Fibroblast of skin of back (primary cell): ENCODE data around the gene RAD54L2.
"Not testable (repeated sequence)": the region's sequence is repeated elsewhere in the genome, so short reads cannot be mapped to it uniquely, and the experiment has no call there.

Source experiments
- DNase-seq: peaks from one replicate; pipeline ENCODE4 v3.0.0-alpha.2; 2013

Gene RAD54L2

GRCh38 chr3:51544011-51544775 is 5.7 kb downstream of the RAD54L2 start:
- no peak for DNase-seq

- no peak for DNase-seq
Measured at GRCh38 chr3:51547274-51547673, 8.8 kb downstream of the RAD54L2 start.

- no peak for DNase-seq
Measured at GRCh38 chr3:51549311-51549710, 10.8 kb downstream of the RAD54L2 start.

GRCh38 chr3:51550080-51550819 is 11.7 kb downstream of the RAD54L2 start:
- no peak for DNase-seq

GRCh38 chr3:51557993-51558392 is 19.5 kb downstream of the RAD54L2 start:
- no peak for DNase-seq

- peak; percentile 61 for DNase-seq
Measured at GRCh38 chr3:51559411-51559888, 20.9 kb downstream of the RAD54L2 start.

- no peak for DNase-seq
Measured at GRCh38 chr3:51559961-51560360, 21.4 kb downstream of the RAD54L2 start.

GRCh38 chr3:51562403-51562802 is 23.9 kb downstream of the RAD54L2 start:
- not testable (repeated sequence) for DNase-seq

GRCh38 chr3:51568036-51568435 is 29.5 kb downstream of the RAD54L2 start:
- no peak for DNase-seq

- DNase-seq, result no peak
Measured at GRCh38 chr3:51568996-51569395, 30.5 kb downstream of the RAD54L2 start.

- DNase-seq, result no peak
Measured at GRCh38 chr3:51578238-51578637, 39.7 kb downstream of the RAD54L2 start.

GRCh38 chr3:51580418-51580817 is 41.9 kb downstream of the RAD54L2 start:
- no peak for DNase-seq

- peak; percentile 14 for DNase-seq
Measured at GRCh38 chr3:51581524-51581923, 43.0 kb downstream of the RAD54L2 start.

- DNase-seq, result no peak
Measured at GRCh38 chr3:51585197-51585596, 46.7 kb downstream of the RAD54L2 start.

- no peak for DNase-seq
Measured at GRCh38 chr3:51585871-51586270, 47.4 kb downstream of the RAD54L2 start.
